ENCODE data around the gene SMYD4.
"Not testable (repeated sequence)": the region's sequence is repeated elsewhere in the genome, so short reads cannot be mapped to it uniquely, and the experiment has no call there.

SMYD4 gene

GRCh38 chr17:1829216-1829591, 498 bp downstream of the SMYD4 start:
- Histone ChIP-seq H3K36me3 (ENCODE audit: control insufficient read depth, insufficient read depth, low read length, severe bottlenecking) (peaks cover 11% of the 10 kb centered on the region), H3K4me3 (ENCODE audit: low read length) (peak overlapping the region; percentile 92), H3K27me3 (replicated peaks; ENCODE audit: control insufficient read depth, insufficient read depth, low read length) (no peaks in the 10 kb centered on the region), H3K4me1 (ENCODE audit: control insufficient read depth, insufficient read depth, low read length) (peaks cover 16% of the 10 kb centered on the region), H3K9me3 (ENCODE audit: control insufficient read depth, low read length) (no peaks in the 10 kb centered on the region), H3K9ac (ENCODE audit: low read length) (peak overlapping the region; percentile 88)
- no peak for DNase-seq (ENCODE audit: low read depth)

GRCh38 chr17:1820528-1821252, 9.0 kb downstream of the SMYD4 start:
- Histone ChIP-seq H3K4me1 (ENCODE audit: control insufficient read depth, insufficient read depth, low read length) (no peaks in the 10 kb centered on the region), H3K27me3 (replicated peaks; ENCODE audit: control insufficient read depth, insufficient read depth, low read length) (no peaks in the 10 kb centered on the region), H3K4me3 (ENCODE audit: low read length) (no peak overlapping the region), H3K36me3 (ENCODE audit: control insufficient read depth, insufficient read depth, low read length, severe bottlenecking) (peaks cover 10% of the 10 kb centered on the region), H3K9ac (ENCODE audit: low read length) (no peak overlapping the region), H3K9me3 (ENCODE audit: control insufficient read depth, low read length) (no peaks in the 10 kb centered on the region)
- DNase-seq (ENCODE audit: low read depth) = no peak

- no peak overlapping the region for H3K4me3 ChIP-seq (ENCODE audit: low read length)
Measured at GRCh38 chr17:1813088-1813487, 16.6 kb downstream of the SMYD4 start.

GRCh38 chr17:1810450-1811103, 19.1 kb downstream of the SMYD4 start:
- Histone ChIP-seq H3K9me3 (ENCODE audit: control insufficient read depth, low read length) (no peaks in the 10 kb centered on the region), H3K27me3 (replicated peaks; ENCODE audit: control insufficient read depth, insufficient read depth, low read length) (no peaks in the 10 kb centered on the region), H3K4me3 (ENCODE audit: low read length) (no peak overlapping the region), H3K4me1 (ENCODE audit: control insufficient read depth, insufficient read depth, low read length) (peaks cover 9% of the 10 kb centered on the region), H3K9ac (ENCODE audit: low read length) (no peak overlapping the region), H3K36me3 (ENCODE audit: control insufficient read depth, insufficient read depth, low read length, severe bottlenecking) (peaks cover 10% of the 10 kb centered on the region)
- DNase-seq (ENCODE audit: low read depth) = no peak

More at GRCh38 chr17:1813088-1813487, 16.6 kb downstream of the SMYD4 start:
- no peak for DNase-seq (ENCODE audit: low read depth)
- H3K9me3 ChIP-seq (ENCODE audit: control insufficient read depth, low read length) = no peaks in the 10 kb centered on the region
- no peak overlapping the region for H3K9ac ChIP-seq (ENCODE audit: low read length)
- H3K36me3 ChIP-seq (ENCODE audit: control insufficient read depth, insufficient read depth, low read length, severe bottlenecking) = peaks cover 10% of the 10 kb centered on the region
- H3K4me1 ChIP-seq (ENCODE audit: control insufficient read depth, insufficient read depth, low read length) = peaks cover 9% of the 10 kb centered on the region
- H3K27me3 ChIP-seq (replicated peaks; ENCODE audit: control insufficient read depth, insufficient read depth, low read length) = no peaks in the 10 kb centered on the region

- H3K36me3 ChIP-seq (ENCODE audit: control insufficient read depth, insufficient read depth, low read length, severe bottlenecking) = peaks cover 10% of the 10 kb centered on the region
- H3K4me1 ChIP-seq (ENCODE audit: control insufficient read depth, insufficient read depth, low read length); H3K4me3 ChIP-seq (ENCODE audit: low read length); H3K27me3 ChIP-seq (replicated peaks; ENCODE audit: control insufficient read depth, insufficient read depth, low read length); H3K9me3 ChIP-seq (ENCODE audit: control insufficient read depth, low read length); DNase-seq (ENCODE audit: low read depth); H3K9ac ChIP-seq (ENCODE audit: low read length): not testable (repeated sequence)
Measured at GRCh38 chr17:1809815-1810214, 19.9 kb downstream of the SMYD4 start.

GRCh38 chr17:1808644-1809043, 21.1 kb downstream of the SMYD4 start:
- Histone ChIP-seq H3K36me3 (ENCODE audit: control insufficient read depth, insufficient read depth, low read length, severe bottlenecking) (peaks cover 17% of the 10 kb centered on the region), H3K27me3 (replicated peaks; ENCODE audit: control insufficient read depth, insufficient read depth, low read length) (no peaks in the 10 kb centered on the region), H3K9me3 (ENCODE audit: control insufficient read depth, low read length) (no peaks in the 10 kb centered on the region), H3K4me1 (ENCODE audit: control insufficient read depth, insufficient read depth, low read length) (peaks cover 9% of the 10 kb centered on the region), H3K9ac (ENCODE audit: low read length) (no peak overlapping the region), H3K4me3 (ENCODE audit: low read length) (no peak overlapping the region)
- no peak for DNase-seq (ENCODE audit: low read depth)

GRCh38 chr17:1807890-1808289, 21.8 kb downstream of the SMYD4 start:
- no peak for DNase-seq (ENCODE audit: low read depth)
- no peak overlapping the region for H3K9ac ChIP-seq (ENCODE audit: low read length)
- H3K4me3 ChIP-seq (ENCODE audit: low read length) = no peak overlapping the region
- peaks cover 17% of the 10 kb centered on the region for H3K36me3 ChIP-seq (ENCODE audit: control insufficient read depth, insufficient read depth, low read length, severe bottlenecking)
- H3K9me3 ChIP-seq (ENCODE audit: control insufficient read depth, low read length) = no peaks in the 10 kb centered on the region
- no peaks in the 10 kb centered on the region for H3K27me3 ChIP-seq (replicated peaks; ENCODE audit: control insufficient read depth, insufficient read depth, low read length)
- H3K4me1 ChIP-seq (ENCODE audit: control insufficient read depth, insufficient read depth, low read length) = peaks cover 2% of the 10 kb centered on the region

- Histone ChIP-seq H3K4me3 (ENCODE audit: low read length) (no peak overlapping the region), H3K9me3 (ENCODE audit: control insufficient read depth, low read length) (no peaks in the 10 kb centered on the region), H3K27me3 (replicated peaks; ENCODE audit: control insufficient read depth, insufficient read depth, low read length) (no peaks in the 10 kb centered on the region), H3K36me3 (ENCODE audit: control insufficient read depth, insufficient read depth, low read length, severe bottlenecking) (peaks cover 18% of the 10 kb centered on the region), H3K4me1 (ENCODE audit: control insufficient read depth, insufficient read depth, low read length) (peaks cover 10% of the 10 kb centered on the region), H3K9ac (ENCODE audit: low read length) (no peak overlapping the region)
- DNase-seq (ENCODE audit: low read depth) = no peak
Measured at GRCh38 chr17:1803280-1803679, 26.4 kb downstream of the SMYD4 start.

GRCh38 chr17:1802429-1802828, 27.3 kb downstream of the SMYD4 start:
- DNase-seq (ENCODE audit: low read depth) = no peak
- H3K36me3 ChIP-seq (ENCODE audit: control insufficient read depth, insufficient read depth, low read length, severe bottlenecking) = peaks cover 18% of the 10 kb centered on the region
- no peaks in the 10 kb centered on the region for H3K9me3 ChIP-seq (ENCODE audit: control insufficient read depth, low read length)
- H3K4me1 ChIP-seq (ENCODE audit: control insufficient read depth, insufficient read depth, low read length) = peaks cover 10% of the 10 kb centered on the region
- H3K9ac ChIP-seq (ENCODE audit: low read length) = no peak overlapping the region
- no peaks in the 10 kb centered on the region for H3K27me3 ChIP-seq (replicated peaks; ENCODE audit: control insufficient read depth, insufficient read depth, low read length)
- H3K4me3 ChIP-seq (ENCODE audit: low read length) = no peak overlapping the region

GRCh38 chr17:1800712-1801111, 29.0 kb downstream of the SMYD4 start:
- Histone ChIP-seq H3K4me1 (ENCODE audit: control insufficient read depth, insufficient read depth, low read length) (peaks cover 16% of the 10 kb centered on the region), H3K27me3 (replicated peaks; ENCODE audit: control insufficient read depth, insufficient read depth, low read length) (no peaks in the 10 kb centered on the region), H3K9ac (ENCODE audit: low read length) (no peak overlapping the region), H3K4me3 (ENCODE audit: low read length) (no peak overlapping the region), H3K9me3 (ENCODE audit: control insufficient read depth, low read length) (no peaks in the 10 kb centered on the region), H3K36me3 (ENCODE audit: control insufficient read depth, insufficient read depth, low read length, severe bottlenecking) (peaks cover 18% of the 10 kb centered on the region)
- no peak for DNase-seq (ENCODE audit: low read depth)

GRCh38 chr17:1800240-1800639, 29.5 kb downstream of the SMYD4 start:
- H3K9me3 ChIP-seq (ENCODE audit: control insufficient read depth, low read length) = no peaks in the 10 kb centered on the region
- H3K4me1 ChIP-seq (ENCODE audit: control insufficient read depth, insufficient read depth, low read length) = peaks cover 16% of the 10 kb centered on the region
- H3K36me3 ChIP-seq (ENCODE audit: control insufficient read depth, insufficient read depth, low read length, severe bottlenecking) = peaks cover 18% of the 10 kb centered on the region
- H3K27me3 ChIP-seq (replicated peaks; ENCODE audit: control insufficient read depth, insufficient read depth, low read length) = no peaks in the 10 kb centered on the region
- H3K9ac ChIP-seq (ENCODE audit: low read length) = no peak overlapping the region
- no peak overlapping the region for H3K4me3 ChIP-seq (ENCODE audit: low read length)
- no peak for DNase-seq (ENCODE audit: low read depth)

Measured in adipocyte (in vitro differentiated cells).